ENCODE measurements around the gene NTMT1. TPM values are rescaled to one million over a fixed set of nuclear protein-coding genes. Genes with fewer than 3 reads are reported as not detected.

The NTMT1 gene
- total and polyA plus RNA-seq, 10 of the 15 experiments (the other 5 are each of a cell fraction or from before 2014, with no cell fraction given) = 12.8 to 85.4 (median 39.3) TPM

DNA sequence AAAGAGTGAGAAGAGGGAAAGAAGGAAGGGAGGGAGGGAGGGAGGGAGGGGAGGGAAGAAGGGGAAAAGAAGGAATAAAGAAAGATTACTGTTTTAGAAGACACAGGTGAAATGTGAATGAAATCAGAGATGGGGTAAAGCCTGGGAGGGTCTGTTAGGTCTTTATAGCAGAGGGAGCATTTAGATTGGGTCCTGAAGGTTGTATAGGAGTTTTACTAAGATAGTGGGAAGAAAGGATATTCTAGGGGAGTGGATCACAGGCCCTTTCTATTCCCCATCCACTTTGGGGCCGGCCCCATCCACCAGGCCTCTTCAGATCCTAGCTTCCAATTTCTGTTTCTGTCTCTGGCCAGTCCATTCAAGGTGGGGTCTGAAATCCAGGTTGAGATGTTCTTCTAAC is 40.6 kb upstream of the NTMT1 start (continued):
- TF ChIP-seq, protein P1, sequence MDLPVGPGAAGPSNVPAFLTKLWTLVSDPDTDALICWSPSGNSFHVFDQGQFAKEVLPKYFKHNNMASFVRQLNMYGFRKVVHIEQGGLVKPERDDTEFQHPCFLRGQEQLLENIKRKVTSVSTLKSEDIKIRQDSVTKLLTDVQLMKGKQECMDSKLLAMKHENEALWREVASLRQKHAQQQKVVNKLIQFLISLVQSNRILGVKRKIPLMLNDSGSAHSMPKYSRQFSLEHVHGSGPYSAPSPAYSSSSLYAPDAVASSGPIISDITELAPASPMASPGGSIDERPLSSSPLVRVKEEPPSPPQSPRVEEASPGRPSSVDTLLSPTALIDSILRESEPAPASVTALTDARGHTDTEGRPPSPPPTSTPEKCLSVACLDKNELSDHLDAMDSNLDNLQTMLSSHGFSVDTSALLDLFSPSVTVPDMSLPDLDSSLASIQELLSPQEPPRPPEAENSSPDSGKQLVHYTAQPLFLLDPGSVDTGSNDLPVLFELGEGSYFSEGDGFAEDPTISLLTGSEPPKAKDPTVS (IDR thresholded peaks at IDR 0.05; ENCODE audit: low read depth, low read length) = no peak

DNA sequence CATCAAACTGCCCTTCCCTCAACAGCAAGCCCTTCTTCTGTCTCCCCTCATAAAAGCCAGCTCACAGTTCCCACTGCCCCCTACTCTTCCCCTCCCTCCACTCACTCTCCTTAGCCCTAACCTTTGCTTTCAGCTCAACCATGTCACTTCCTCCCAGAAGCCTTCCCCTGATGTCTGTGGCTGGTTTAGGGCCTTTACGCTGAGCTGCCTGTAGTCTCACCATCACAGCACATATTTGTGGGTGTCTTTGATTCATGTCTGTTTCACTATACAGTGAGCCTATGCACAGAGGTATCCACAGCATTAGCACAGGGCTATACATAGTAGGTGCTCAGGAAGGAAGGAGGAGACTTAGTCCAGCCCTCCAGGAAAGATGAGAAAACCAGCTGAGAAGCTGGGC is 39.7 kb upstream of the NTMT1 start:
- Histone ChIP-seq H3K9me3 (replicated peaks; ENCODE audit: control insufficient read depth, insufficient read depth, low read length) (0 out of 3 replicates have a peak, but pooled peaks cover 1% of the 10 kb centered on the region), H3K79me2 (ENCODE audit: control insufficient read depth, insufficient read depth, low read length) (peaks cover 1% of the 10 kb centered on the region; the same call in 1 of the 2 replicates), H2AFZ (ENCODE audit: control insufficient read depth, low read depth, low read length) (peak overlapping the region; percentile 9), H3K4me2 (ENCODE audit: control insufficient read depth, insufficient read depth) (no peak overlapping the region), H3K4me3 (no peak overlapping the region), H3K36me3 (ENCODE audit: control insufficient read depth in 2 of 2, insufficient read depth in 2 of 2, low read length in 1 of 2) (no peaks in the 10 kb centered on the region), H3K4me1 (ENCODE audit: control insufficient read depth, insufficient read depth, low read length) (peaks cover 37% of the 10 kb centered on the region), H3K9ac (ENCODE audit: control insufficient read depth, insufficient read depth, low read length) (no peak overlapping the region), H3K27me3 (replicated peaks in 1 of 2; ENCODE audit: control insufficient read depth in 2 of 2, insufficient read depth in 2 of 2, low read length in 1 of 2) (no peaks in the 10 kb centered on the region), H4K20me1 (ENCODE audit: control insufficient read depth, insufficient read depth) (no peaks in the 10 kb centered on the region), H3K27ac (ENCODE audit: control insufficient read depth, insufficient read depth) (no peak overlapping the region)
- ChIA-PET POLR2A (interaction anchor here (1.0 to 1.7 kb wide), 3 partner anchors 11 to 443 kb away, joined by 3 to 11 read pairs (median 3); no protein-coding TSS in a partner anchor), CTCF (interaction anchor here (0.9 to 1.5 kb wide), 6 partner anchors 9 to 455 kb away, joined by 3 to 8 read pairs (median 4); no protein-coding TSS in a partner anchor), RAD21 (ENCODE audit: unreplicated experiment) (interaction anchor here (9.7 kb wide), 1 partner anchor 10 kb away, joined by 61 read pairs; no protein-coding TSS in a partner anchor), SMC1A (ENCODE audit: uncharacterized antibody, unreplicated experiment) (interaction anchor here (11.0 kb wide), 1 partner anchor 11 kb away, joined by 75 read pairs; no protein-coding TSS in a partner anchor)
- DNase-seq (ENCODE audit: low read depth, low spot score) = no peak
- in situ Hi-C loops (cut with MboI) (no loop called here), intact Hi-C loops (cut with micrococcal nuclease; ENCODE audit: unreplicated experiment) (no loop called here)
- TF ChIP-seq SPI1 (IDR thresholded peaks at IDR 0.05; ENCODE audit: borderline replicate concordance, insufficient read depth, low read depth, low read length) (peak; percentile 59; the same call in 1 of the 2 replicates), MYC (IDR thresholded peaks at IDR 0.05; ENCODE audit: insufficient read depth, insufficient read length, insufficient replicate concordance, low read length, severe bottlenecking) (no peak)
- ATAC-seq = peak; percentile 8; the same call in 2 of the 3 replicates
- no TSS peak for BruUV-seq (replicated peaks)
- FAIRE-seq = no peak
- WGBS (ENCODE audit: insufficient coverage, insufficient replicate concordance, low lambda C conversion rate, missing lambda C conversion rate) = 90% methylated on average over 1 of the region's 1 CpG

Data from GM12878 (cell line).